H1 (cell line): ENCODE measurements around the gene SHLD1. TPM values are rescaled to one million over a fixed set of nuclear protein-coding genes. Genes with fewer than 3 reads are reported as not detected.

Experiments used
- GABPA ChIP-seq: IDR thresholded peaks from 2 replicates; pipeline ENCODE4 v1.6.1; 2011; ENCODE audit warnings: mild to moderate bottlenecking, low read length, moderate library complexity, borderline replicate concordance; ENCODE audit not compliant: insufficient read depth
- polyA plus RNA-seq, 7 experiments: library from polyadenylated mRNA; depleted of rRNA in 3 of 7; stranded (reverse) in 5 of 7; unstranded in 2 of 7; fragments of >200 nt in 5 of 7; fragments of 200-250 nt in 2 of 7; gene quantifications; 1 replicate in 5 of 7; 2 replicates in 1 of 7; 4 replicates in 1 of 7; pipeline versions ENCODE4 v1.2.1 to v1.2.3, GENCODE V29; 2011 to 2013; ENCODE audit warnings: missing spikeins in 2 of 7, mixed read lengths in 2 of 7
- total RNA-seq: library from RNA; stranded (reverse); fragmentation: NEBNext Ultra II Directional; extraction: Animal tissue kit (Norgen Biotek cat#: 25700); gene quantifications from 2 replicates; pipeline ENCODE4 v1.2.1, GENCODE V29; 2021

SHLD1 gene
- total and polyA plus RNA-seq, 2 of the 8 experiments (the other 6 are each of a cell fraction or from before 2014, with no cell fraction given): 4.2 to 6.5 TPM

- TF ChIP-seq GABPA: no peak
Observed at GRCh38 chr20:5843054-5843592, 92.9 kb downstream of the SHLD1 start (continued).
